Hepatocyte (in vitro differentiated cells): ENCODE data around the gene TNNT3.

ENCODE experiments used
- EZH2 ChIP-seq: fragments of 200-600 bp; sonication (generic); IDR thresholded peaks from 2 replicates; pipeline ENCODE4 v1.6.1; 2016; ENCODE audit warnings: antibody characterized with exemption, mild to moderate bottlenecking, borderline replicate concordance
- EZH2phosphoT487 ChIP-seq: fragments of 200-600 bp; sonication (generic); IDR thresholded peaks from one replicate; pipeline ENCODE4 v1.6.1; 2018; ENCODE audit warnings: antibody characterized with exemption, mild to moderate bottlenecking, low read depth, moderate library complexity; ENCODE audit not compliant: unreplicated experiment, severe bottlenecking
- TF ChIP-seq, protein P1 (sequence below): fragments of 200-600 bp; sonication (generic); IDR thresholded peaks from 2 replicates; pipeline ENCODE4 v1.5.1; 2016; ENCODE audit warnings: antibody characterized with exemption, mild to moderate bottlenecking; ENCODE audit not compliant: poor library complexity

GRCh38 chr11:1889224-1889930 lies 30.1 kb upstream of the TNNT3 start:
- TF ChIP-seq, protein P1, sequence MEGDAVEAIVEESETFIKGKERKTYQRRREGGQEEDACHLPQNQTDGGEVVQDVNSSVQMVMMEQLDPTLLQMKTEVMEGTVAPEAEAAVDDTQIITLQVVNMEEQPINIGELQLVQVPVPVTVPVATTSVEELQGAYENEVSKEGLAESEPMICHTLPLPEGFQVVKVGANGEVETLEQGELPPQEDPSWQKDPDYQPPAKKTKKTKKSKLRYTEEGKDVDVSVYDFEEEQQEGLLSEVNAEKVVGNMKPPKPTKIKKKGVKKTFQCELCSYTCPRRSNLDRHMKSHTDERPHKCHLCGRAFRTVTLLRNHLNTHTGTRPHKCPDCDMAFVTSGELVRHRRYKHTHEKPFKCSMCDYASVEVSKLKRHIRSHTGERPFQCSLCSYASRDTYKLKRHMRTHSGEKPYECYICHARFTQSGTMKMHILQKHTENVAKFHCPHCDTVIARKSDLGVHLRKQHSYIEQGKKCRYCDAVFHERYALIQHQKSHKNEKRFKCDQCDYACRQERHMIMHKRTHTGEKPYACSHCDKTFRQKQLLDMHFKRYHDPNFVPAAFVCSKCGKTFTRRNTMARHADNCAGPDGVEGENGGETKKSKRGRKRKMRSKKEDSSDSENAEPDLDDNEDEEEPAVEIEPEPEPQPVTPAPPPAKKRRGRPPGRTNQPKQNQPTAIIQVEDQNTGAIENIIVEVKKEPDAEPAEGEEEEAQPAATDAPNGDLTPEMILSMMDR = no peak
- TF ChIP-seq EZH2phosphoT487 (no peak), EZH2 (no peak)
